ENCODE results near the gene TFEB.

The TFEB gene

GRCh38 chr6:41638002-41638934, 97.1 kb downstream of the TFEB start, which contains the start of gene MDFI:
Gene MDFI (plus strand): TSS chr6:41638468. CDS start chr6:41638750, 282 bp downstream.
- DNase-seq (ENCODE audit: low spot score), result no peak

DNA sequence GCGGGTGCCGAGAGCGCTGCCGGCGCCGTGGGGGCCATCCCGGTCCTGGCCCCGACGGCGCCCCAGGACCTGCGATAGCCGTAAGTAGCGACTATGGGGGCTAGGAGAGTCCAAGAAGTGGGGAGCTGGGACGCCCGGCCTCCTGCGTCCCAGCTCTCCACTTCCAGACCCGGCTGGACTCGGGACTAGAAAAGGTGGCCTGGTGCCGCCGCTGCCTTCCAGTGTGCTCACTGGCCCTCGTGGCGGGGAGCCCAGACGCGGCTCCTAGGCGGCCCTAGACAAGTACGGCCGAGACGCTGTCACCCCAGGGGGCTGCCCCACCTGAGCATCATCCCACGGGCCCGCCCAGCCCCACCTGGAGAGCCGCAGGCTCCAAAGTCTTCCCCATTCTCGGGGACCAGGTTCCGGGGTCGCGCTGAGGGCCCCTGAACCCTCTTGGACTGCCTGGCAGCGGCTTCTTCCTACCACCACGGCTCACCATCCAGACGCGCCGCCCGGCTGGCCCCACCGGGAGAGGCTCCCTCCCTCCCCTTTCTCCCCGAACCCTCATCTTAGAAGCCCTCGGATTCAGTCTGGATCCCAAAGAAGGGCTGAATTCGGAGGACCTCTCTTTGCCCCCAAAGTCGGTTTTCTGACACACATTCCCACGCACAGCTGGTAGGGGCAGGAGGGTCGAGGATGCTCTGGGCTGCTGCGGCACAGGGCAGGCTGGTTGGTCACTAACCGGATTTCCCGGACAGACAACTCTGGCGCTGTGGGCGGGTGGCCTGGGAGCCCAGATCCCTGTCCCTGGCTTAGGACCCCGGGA, 98.0 kb downstream of the TFEB start:
- no peak for DNase-seq (ENCODE audit: low spot score)

DNA sequence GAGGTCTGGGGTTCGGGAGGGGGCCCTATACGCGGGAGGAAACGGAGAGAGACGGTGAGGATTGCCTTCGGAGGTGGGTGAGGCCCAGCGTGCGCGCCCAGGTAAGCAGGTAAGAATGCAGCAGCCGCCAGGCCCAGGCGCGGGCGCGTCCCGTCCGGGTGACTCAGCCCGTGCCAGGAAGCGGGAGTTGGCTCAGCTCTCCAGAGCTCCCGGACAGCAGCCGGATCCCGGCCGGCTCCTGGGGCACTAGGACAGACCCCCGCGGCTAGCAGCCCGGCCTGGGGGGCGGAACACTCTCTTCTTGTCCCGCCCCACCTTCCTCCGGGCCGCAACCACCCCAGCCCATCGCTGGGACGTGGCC, 98.6 kb downstream of the TFEB start:
- no peak for DNase-seq (ENCODE audit: low spot score)

DNA sequence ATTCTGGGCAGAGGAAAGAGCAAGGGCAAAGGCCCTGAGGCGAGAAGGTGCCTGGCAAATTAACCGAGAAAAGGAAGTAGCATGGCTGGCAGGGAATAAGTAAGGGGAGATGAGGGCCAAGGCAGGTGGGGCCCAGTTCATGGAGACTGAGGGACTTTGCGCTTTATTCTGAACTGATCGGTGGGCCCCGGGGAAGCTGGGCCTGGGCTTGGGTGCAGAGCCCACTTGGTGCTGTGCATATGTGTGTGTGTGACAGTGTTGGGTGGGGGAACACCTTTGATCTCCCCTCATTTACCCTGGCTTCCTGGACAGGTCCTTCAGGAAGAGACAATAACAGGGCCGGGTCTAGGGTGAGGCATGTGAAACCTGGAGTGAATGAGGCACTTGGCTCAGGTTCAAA, 100.0 kb downstream of the TFEB start:
- DNase-seq (ENCODE audit: low spot score), result no peak

- DNase-seq (ENCODE audit: low spot score), result no peak
Measured at GRCh38 chr6:41634657-41635056, 100.8 kb downstream of the TFEB start.

Data from HuH-7 (cell line).